NCI-H446 treated with DMSO at 0.1 percent for 48 hours (cell line): ENCODE data around the gene TCFL5.

Source experiments
- DNase-seq: peaks from one replicate; lab custom pipeline; 2025; lab: John Stamatoyannopoulos, UW

The TCFL5 gene

DNA sequence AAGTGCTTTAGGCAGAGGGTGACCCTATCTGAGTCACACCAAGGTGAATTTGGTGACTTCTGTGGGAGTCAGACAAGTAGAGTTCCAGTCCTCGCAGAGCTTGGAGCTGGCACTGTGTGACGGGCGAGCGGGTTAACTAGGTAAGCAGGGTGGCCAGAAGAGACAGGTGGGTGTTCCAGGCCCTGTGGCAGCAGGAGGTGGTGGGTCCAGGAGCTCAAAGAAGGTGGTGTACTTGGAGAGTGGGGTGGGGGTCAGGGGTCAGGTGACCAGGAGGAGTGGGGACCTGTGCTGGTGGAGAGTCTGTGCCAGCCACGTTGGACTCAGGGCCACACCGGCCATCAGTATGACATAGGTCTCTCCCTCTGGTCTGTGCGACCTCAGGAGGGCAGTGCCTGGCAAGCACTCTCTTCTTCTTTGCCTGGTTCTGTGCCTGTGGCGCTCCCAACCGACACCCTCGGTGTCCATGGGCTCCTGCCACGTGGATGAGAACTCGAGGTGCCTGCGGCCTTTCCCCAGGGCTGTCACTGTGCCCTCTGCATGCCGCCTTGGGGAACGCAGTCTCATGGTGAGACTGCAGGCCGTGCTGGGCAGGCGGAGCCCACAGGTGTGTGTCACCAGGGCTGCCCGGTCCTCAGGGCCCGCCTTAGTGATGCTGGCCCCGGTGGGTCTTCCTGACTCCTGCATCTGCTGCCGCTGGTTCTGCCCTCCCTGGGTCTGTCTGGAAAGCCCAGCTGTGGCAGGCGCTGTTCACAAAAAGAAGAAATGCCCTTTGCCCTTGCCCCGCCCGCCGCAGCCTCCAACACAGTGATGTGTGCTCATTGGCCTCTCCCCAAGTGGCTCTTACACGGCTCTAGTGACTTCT is 63.7 kb downstream of the TCFL5 start:
- DNase-seq: no peak

DNA sequence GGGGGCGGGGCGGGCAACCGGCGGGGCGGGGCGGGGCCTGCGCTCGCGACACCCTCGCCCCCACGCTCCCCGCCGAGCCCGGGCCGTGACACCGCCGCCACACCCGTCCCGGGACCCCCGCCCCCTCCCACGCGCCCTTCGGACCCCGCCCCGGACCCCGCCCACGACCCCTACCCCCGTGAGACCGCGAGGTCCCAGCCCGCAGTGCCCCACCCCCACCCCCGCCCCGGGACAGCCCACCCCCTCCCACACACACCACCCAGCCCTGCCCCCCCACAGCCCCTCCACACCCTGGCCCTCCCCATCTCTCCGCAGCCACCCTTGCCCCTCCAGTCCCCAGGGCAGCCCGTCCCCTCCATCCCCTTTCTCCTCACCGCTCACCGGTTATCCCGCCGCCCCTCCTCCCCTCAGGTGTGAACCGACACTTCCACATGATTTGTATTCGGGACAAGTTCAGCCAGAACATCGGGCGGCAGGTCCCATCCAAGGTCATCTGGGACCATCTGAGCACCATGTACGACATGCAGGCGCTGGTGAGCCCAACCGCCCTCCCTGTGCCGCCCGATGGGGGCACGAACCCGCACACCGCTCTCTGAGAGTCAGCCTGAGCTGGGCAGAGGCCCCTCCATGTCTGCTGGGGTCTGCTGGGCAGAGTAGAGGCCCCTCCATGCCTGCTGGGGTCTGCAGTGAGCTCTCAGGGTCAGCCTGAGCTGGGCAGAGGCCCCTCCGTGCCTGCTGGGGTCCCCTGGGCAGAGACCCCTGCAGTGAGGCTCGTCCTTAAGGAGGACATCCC is 64.7 kb downstream of the TCFL5 start:
- no peak for DNase-seq

DNA sequence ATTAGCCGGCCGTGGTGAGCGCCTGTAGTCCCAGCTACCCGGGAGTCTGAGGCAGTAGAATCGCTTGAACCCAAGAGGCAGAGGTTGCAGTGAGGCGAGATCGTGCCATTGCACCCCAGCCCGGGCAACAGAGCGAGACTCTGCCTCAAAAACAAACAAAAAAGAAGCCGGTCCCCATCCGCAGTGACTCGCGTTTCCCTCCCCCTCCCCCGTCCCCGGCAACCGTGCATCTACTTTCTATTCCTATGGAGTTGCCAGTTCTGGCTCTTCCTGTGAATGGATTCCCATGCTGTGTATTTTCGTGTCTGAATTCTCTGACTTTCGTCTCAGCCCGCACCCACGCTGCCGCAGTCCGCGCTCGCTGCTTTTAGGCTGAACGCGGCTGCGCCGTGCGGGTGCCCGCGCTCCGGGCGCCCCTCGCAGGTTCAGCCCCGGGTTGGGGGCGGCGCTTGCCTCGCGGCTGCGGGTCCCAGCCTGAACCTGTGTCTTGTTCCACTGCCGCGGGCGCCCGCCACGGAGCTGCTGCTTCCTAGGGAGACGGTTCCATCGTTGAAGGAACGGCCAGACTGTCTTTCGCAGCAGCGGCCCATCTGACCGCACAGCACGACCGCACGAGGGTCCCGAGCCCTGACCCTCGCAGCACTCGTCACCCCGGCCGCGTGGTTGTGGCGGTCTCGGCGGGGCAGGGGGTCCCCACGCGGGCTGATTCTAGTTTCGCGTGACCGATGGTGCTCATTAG is 66.4 kb downstream of the TCFL5 start:
- DNase-seq: peak; percentile 66

GRCh38 chr20:62794007-62794724 is 67.5 kb downstream of the TCFL5 start:
- peak; percentile 88 for DNase-seq

DNA sequence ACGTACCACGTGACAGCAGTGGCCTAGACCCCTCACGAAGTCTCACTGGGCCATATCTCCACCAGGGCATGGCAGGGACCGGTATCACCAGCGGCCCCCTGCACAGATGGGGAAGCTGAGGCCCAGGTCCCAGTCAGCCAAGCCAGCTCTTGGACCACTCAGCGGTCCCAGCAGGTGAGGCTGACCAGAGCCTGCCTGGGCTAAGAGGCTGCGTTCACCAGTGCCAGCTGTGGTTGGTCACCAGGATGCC is 67.9 kb downstream of the TCFL5 start:
- no peak for DNase-seq

- no peak for DNase-seq
Observed at GRCh38 chr20:62792940-62793756, 68.5 kb downstream of the TCFL5 start.

- DNase-seq: no peak
Observed at GRCh38 chr20:62792182-62792939, 69.3 kb downstream of the TCFL5 start.

GRCh38 chr20:62791301-62792181 is 70.1 kb downstream of the TCFL5 start:
- DNase-seq: peak; percentile 78
